Activated naive CD4-positive, alpha-beta T cell treated with anti-CD3 and anti-CD28 coated beads, Interleukin-2, amount 50 U/mL, for 72 hours (primary cell): Measurements from ENCODE around the gene USH2A. TPM values are rescaled to one million over a fixed set of nuclear protein-coding genes. Genes with fewer than 3 reads are reported as not detected.

Source experiments
- ATAC-seq, 2 donors: fragments of 150-1000 bp; cut with Tn5 transposase; 2 replicates each; pipeline ENCODE4 v1.10.0; 2021; ENCODE audit warnings: mild to moderate bottlenecking in 2 of 2, moderate library complexity in 2 of 2
- DNase-seq, 2 donors: peaks; one replicate each; pipeline ENCODE4 v3.0.0; 2021 to 2022; ENCODE audit warnings: low spot score in 2 of 2
- H3K27ac Mint-ChIP-seq, 2 donors: one replicate each; pipeline ENCODE4 v1.8.0; 2022; ENCODE audit warnings: mild to moderate bottlenecking in 2 of 2, mixed read lengths in 2 of 2
- H3K36me3 Mint-ChIP-seq, 2 donors: one replicate each; pipeline ENCODE4 v1.8.0; 2022; ENCODE audit warnings: mixed read lengths in 2 of 2
- H3K9me3 Mint-ChIP-seq, 2 donors: one replicate each; pipeline ENCODE4 v1.8.0; 2022; ENCODE audit warnings: mixed read lengths in 2 of 2
- total RNA-seq, 2 donors: library from RNA; stranded (reverse); gene quantifications; one replicate each; pipeline ENCODE4 v1.2.3, GENCODE V29; 2022

USH2A gene
- total RNA-seq, 2 donors from 2014 or later, result not detected

DNA sequence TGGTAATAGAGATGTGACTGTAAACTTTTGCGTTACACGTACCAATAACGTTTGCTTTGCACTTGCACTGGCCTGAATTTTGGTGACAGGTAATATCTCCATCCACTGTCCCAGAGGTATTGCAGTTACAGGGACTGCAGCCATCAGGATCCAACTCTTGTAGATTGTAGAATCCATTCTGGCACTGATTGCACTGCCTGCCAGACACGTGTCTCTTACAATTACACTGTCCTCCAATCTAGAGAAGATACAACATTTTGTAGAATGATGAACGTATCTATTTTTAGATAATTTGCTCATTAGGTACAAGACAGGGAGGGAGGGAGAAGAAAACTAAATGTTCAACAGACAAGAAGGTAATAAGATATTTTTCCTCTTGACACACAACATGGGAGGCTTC lies 172.4 kb downstream of the USH2A start:
- H3K27ac Mint-ChIP-seq, result no peak overlapping the region
- H3K9me3 Mint-ChIP-seq, result peaks cover 7 to 18% of the 10 kb centered on the region in 2 donors
- no peaks in the 10 kb centered on the region for H3K36me3 Mint-ChIP-seq
- ATAC-seq, result no peak
- DNase-seq, result no peak

GRCh38 chr1:216248628-216249027 lies 174.6 kb downstream of the USH2A start:
- no peak for ATAC-seq
- peaks cover 0 to 14% of the 10 kb centered on the region in 2 donors for H3K9me3 Mint-ChIP-seq
- no peak overlapping the region for H3K27ac Mint-ChIP-seq
- H3K36me3 Mint-ChIP-seq, result no peaks in the 10 kb centered on the region
- DNase-seq, result no peak

- Mint-ChIP-seq H3K9me3 (peaks cover 0 to 11% of the 10 kb centered on the region in 2 donors), H3K36me3 (no peaks in the 10 kb centered on the region), H3K27ac (no peak overlapping the region)
- DNase-seq, result no peak
- no peak for ATAC-seq
These were observed 175.3 kb downstream of the USH2A start for GRCh38 chr1:216247937-216248336.

DNA sequence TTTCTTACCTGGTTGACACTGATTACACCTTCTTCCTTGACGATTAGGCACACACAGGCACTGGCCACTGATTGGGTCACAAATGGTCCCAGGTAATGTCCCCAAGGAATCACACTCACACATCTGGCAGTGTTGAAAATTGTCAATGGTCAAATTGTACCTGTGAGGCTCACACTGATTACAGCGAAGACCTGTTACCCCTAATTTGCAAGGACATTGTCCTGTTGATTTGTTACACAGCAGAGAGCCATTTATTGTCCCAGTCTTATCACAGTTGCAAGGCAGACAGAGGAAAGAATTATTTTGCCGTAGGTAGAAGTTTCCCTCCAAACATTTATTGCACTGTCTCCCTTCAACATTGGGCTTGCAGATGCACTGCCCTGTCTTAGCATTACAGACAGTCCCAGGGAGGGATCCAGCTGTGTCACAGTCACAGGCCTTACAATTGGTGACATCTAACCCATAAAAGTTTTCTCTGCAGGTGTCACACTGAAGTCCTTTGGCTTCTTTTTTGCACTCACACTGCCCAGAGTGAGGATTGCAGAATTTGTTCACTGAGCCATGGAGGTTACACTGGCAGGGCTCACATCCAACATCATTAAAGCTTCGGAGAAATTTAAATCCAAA lies 176.6 kb downstream of the USH2A start:
- ATAC-seq, result no peak
- Mint-ChIP-seq H3K36me3 (no peaks in the 10 kb centered on the region), H3K9me3 (peaks cover 0 to 11% of the 10 kb centered on the region in 2 donors), H3K27ac (no peak overlapping the region)
- no peak for DNase-seq

DNA sequence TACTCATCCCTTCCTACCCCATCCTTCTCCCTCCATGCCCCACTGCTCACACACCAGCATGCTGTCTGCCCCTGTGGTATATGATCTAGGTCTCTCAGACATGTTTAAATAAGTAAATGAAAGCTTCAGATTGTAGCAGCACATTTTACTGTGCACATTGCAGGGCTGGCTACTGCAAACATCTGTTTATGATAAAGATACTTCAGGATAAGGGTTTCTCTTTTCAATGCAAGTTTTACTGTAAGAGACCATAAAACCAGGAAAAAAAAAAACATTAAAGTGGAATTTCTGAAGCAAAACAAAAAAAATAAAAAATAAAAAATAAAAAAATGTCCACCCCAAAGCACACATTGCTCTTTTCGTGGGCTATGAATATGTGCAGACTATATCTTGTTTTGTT lies 184.4 kb downstream of the USH2A start:
- no peak for ATAC-seq
- DNase-seq, result no peak
- H3K36me3 Mint-ChIP-seq, result no peaks in the 10 kb centered on the region
- peaks cover 5% of the 10 kb centered on the region in 2 donors for H3K9me3 Mint-ChIP-seq
- no peak overlapping the region for H3K27ac Mint-ChIP-seq

DNA sequence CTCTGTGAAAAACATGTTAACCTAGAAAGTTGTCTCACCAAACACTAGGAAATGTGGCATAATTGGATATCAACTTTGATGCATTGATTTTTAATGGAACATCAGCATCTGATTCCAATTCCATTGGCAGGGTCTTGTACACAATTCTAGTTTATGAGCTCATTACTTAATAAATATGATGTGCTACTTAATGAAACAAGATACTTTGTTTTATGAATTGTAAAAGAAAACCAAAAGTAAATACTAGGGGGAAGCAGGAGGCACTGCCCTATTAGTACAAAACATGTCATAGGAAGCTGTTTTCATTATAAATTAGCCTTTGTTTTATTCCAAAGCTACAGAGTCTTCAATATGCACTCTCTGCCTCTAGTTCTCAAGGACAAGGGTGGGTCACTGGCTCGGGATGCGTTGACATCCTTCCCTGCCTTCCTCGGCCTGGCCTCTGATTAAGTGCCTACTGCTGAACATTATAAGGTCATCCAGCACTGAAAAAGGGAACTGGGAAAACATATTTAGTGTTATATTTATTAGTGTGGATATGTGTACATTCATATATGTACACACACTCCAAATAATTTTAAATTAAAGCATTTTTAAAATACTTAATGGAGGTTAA lies 185.2 kb downstream of the USH2A start:
- peaks cover 6 to 7% of the 10 kb centered on the region in 2 donors for H3K9me3 Mint-ChIP-seq
- no peaks in the 10 kb centered on the region for H3K36me3 Mint-ChIP-seq
- ATAC-seq, result no peak
- DNase-seq, result no peak
- no peak overlapping the region for H3K27ac Mint-ChIP-seq

- H3K27ac Mint-ChIP-seq, result no peak overlapping the region
- ATAC-seq (no peak), DNase-seq (no peak)
- H3K36me3 Mint-ChIP-seq, result peaks cover 0 to 10% of the 10 kb centered on the region in 2 donors
- H3K9me3 Mint-ChIP-seq, result peaks cover 22 to 23% of the 10 kb centered on the region in 2 donors
These were observed 199.0 kb downstream of the USH2A start for GRCh38 chr1:216224233-216224632.

- no peak for ATAC-seq
These were observed 199.8 kb downstream of the USH2A start for GRCh38 chr1:216223486-216223885.

DNA sequence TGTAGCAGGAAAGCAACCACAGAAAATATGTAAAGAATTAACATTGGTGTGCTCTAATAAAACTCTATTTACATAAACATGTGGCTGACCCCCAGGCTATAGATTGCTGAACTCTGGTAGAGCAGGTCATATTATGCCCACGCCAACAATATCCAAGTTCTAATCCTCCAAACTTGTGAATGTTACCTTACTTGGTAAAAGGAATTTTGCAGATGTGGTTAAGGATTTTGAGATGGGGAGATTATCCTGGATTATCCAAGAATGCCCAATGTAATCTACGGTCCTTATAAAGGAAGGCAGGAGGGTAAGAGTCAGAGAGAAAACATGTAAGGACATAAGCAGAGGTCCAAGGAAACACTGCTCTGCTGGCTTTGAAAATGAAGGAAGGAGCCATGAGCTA lies 201.0 kb downstream of the USH2A start:
- peaks cover 0 to 1% of the 10 kb centered on the region in 2 donors for H3K36me3 Mint-ChIP-seq
- peaks cover 14% of the 10 kb centered on the region in 2 donors for H3K9me3 Mint-ChIP-seq
- DNase-seq, result no peak
- H3K27ac Mint-ChIP-seq, result no peak overlapping the region
- ATAC-seq, result no peak

More at GRCh38 chr1:216223486-216223885, 199.8 kb downstream of the USH2A start:
- H3K9me3 Mint-ChIP-seq, result peaks cover 22 to 23% of the 10 kb centered on the region in 2 donors
- no peak for DNase-seq
- no peak overlapping the region for H3K27ac Mint-ChIP-seq
- peaks cover 0 to 10% of the 10 kb centered on the region in 2 donors for H3K36me3 Mint-ChIP-seq

DNA sequence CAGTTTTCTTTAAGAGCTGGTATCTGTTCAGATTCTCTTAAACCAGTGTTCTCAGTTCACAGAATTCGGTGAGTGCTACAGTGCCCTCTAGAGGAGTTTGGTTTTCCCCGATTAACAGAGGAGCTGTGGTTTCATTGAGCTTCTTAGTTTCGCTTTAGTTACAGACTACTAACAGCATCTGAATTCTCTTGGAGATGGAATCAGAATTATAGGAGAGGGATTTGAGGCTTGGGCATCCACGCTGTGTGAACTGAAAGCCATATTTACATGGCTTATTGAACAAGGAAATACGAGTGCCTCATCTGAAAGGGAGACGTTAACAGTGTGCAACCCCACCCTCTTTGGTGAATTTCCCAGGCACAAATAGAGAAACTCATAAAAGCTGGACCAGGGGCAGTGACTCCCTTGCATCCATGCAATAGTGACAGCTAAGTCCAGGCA lies 202.0 kb downstream of the USH2A start:
- DNase-seq (peak in 1 of 2 donors; percentile 4), ATAC-seq (peak in 1 of 2 donors; percentile 56)
- Mint-ChIP-seq H3K36me3 (no peaks in the 10 kb centered on the region), H3K9me3 (peaks cover 7% of the 10 kb centered on the region in 2 donors), H3K27ac (no peak overlapping the region)

GRCh38 chr1:216216305-216216704 lies 206.9 kb downstream of the USH2A start:
- DNase-seq (no peak), ATAC-seq (no peak)

DNA sequence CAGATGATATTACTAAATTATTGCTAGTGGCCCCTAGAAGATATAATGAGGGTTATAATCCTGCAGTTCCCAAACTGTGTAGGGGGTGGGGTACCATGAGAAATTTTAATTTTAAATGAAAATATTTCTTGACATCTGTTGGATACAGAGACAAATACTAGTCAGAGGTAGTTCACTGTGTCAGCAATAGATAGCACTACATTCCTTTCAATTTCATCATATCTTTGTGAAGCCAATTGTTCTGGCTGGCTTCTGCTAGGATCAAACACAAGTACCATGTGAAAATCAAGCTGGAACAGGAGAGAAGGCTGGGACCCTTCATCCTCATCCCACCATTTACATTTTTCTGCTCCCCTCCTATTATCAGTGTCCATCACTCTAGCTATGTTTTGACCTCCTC lies 208.1 kb downstream of the USH2A start:
- H3K27ac Mint-ChIP-seq, result no peak overlapping the region
- no peaks in the 10 kb centered on the region for H3K36me3 Mint-ChIP-seq
- ATAC-seq (no peak), DNase-seq (no peak)
- H3K9me3 Mint-ChIP-seq, result peaks cover 0 to 5% of the 10 kb centered on the region in 2 donors

More at GRCh38 chr1:216216305-216216704, 206.9 kb downstream of the USH2A start:
- no peak overlapping the region for H3K27ac Mint-ChIP-seq
- H3K9me3 Mint-ChIP-seq, result peaks cover 0 to 5% of the 10 kb centered on the region in 2 donors
- no peaks in the 10 kb centered on the region for H3K36me3 Mint-ChIP-seq

- H3K9me3 Mint-ChIP-seq, result peaks cover 0 to 5% of the 10 kb centered on the region in 2 donors
- ATAC-seq (no peak), DNase-seq (no peak)
- no peak overlapping the region for H3K27ac Mint-ChIP-seq
- no peaks in the 10 kb centered on the region for H3K36me3 Mint-ChIP-seq
These were observed 210.4 kb downstream of the USH2A start for GRCh38 chr1:216212826-216213225.

GRCh38 chr1:216210081-216210480 lies 213.2 kb downstream of the USH2A start:
- ATAC-seq (no peak), DNase-seq (no peak)
- Mint-ChIP-seq H3K36me3 (no peaks in the 10 kb centered on the region), H3K9me3 (no peaks in the 10 kb centered on the region), H3K27ac (no peak overlapping the region)

DNA sequence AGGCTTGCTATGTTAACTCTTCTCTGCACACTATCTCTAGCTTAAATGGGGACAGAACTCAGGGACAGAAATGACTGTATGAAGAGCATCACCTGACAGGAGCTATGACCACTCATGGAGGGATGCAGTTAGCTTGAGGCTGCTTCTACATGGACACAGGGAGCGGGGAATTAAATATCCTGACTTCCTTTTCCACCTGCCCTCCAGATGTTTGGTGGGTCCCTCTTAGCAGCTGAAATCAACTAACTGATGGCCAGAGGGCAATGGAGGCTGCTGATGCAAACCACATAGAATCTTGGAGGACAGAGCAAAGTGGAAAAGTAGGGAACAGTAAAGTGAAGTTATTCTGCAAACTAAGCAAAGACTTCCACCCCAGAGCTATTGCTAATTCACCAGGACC lies 214.1 kb downstream of the USH2A start:
- ATAC-seq (no peak), DNase-seq (no peak)
- Mint-ChIP-seq H3K9me3 (peaks cover 0 to under 1% of the 10 kb centered on the region in 2 donors), H3K27ac (no peak overlapping the region), H3K36me3 (no peaks in the 10 kb centered on the region)

DNA sequence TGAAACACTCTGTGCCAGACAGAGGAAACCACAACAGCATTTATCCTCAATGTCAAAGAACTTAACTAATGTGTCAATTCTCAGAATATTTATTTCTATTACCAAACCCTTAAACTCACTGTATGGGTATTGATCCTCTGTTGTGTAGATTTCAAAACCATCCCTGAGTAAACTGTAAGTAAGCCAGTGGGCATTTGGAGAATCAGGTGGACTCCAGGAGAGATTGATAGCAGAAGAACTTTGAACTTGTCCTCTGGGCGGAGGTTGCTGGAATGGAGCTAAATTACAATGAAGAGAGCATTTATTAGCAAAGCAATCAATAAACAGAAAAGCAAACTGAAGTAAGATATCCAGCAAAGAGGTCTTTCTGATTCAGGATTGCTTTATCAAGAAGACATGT lies 216.1 kb downstream of the USH2A start:
- Mint-ChIP-seq H3K9me3 (peaks cover 0 to 4% of the 10 kb centered on the region in 2 donors), H3K36me3 (no peaks in the 10 kb centered on the region), H3K27ac (no peak overlapping the region)
- no peak for ATAC-seq
- DNase-seq, result no peak

GRCh38 chr1:216205176-216205575 lies 218.1 kb downstream of the USH2A start:
- H3K36me3 Mint-ChIP-seq, result no peaks in the 10 kb centered on the region
- DNase-seq (no peak), ATAC-seq (no peak)
- no peak overlapping the region for H3K27ac Mint-ChIP-seq
- H3K9me3 Mint-ChIP-seq, result peaks cover 3 to 4% of the 10 kb centered on the region in 2 donors

- peaks cover 4 to 7% of the 10 kb centered on the region in 2 donors for H3K9me3 Mint-ChIP-seq
- no peak for DNase-seq
- no peaks in the 10 kb centered on the region for H3K36me3 Mint-ChIP-seq
- no peak for ATAC-seq
- H3K27ac Mint-ChIP-seq, result no peak overlapping the region
These were observed 221.3 kb downstream of the USH2A start for GRCh38 chr1:216201946-216202345.
